ENCODE results near the gene CYFIP1.

- TF ChIP-seq POLR2AphosphoS5 (IDR thresholded peaks at IDR 0.05; ENCODE audit: low read depth, low read length), result no peak
- TF ChIP-seq TAF1 (IDR thresholded peaks at IDR 0.05; ENCODE audit: borderline replicate concordance, low read depth, low read length), result no peak
Observed at GRCh38 chr15:22913646-22914380, 66.4 kb downstream of the CYFIP1 start.
